Measurements from ENCODE around the gene MYO1B.

The MYO1B gene

GRCh38 chr2:191234376-191234775 is 10.8 kb upstream of the MYO1B start:
- DNase-seq (ENCODE audit: low spot score) = no peak
- H3K36me3 Mint-ChIP-seq (ENCODE audit: low read depth) = no peaks in the 10 kb centered on the region
- no peak overlapping the region for H3K4me3 Mint-ChIP-seq
- H3K9me3 Mint-ChIP-seq = no peaks in the 10 kb centered on the region
- H3K4me1 Mint-ChIP-seq (ENCODE audit: low read depth) = no peaks in the 10 kb centered on the region
- H3K27ac Mint-ChIP-seq = no peak overlapping the region
- H3K27me3 Mint-ChIP-seq (ENCODE audit: low read depth) = no peaks in the 10 kb centered on the region

- Mint-ChIP-seq H3K27me3 (ENCODE audit: low read depth) (peaks cover 16% of the 10 kb centered on the region), H3K27ac (no peak overlapping the region), H3K4me1 (ENCODE audit: low read depth) (peaks cover 1% of the 10 kb centered on the region), H3K4me3 (no peak overlapping the region), H3K36me3 (ENCODE audit: low read depth) (no peaks in the 10 kb centered on the region), H3K9me3 (no peaks in the 10 kb centered on the region)
- no peak for DNase-seq (ENCODE audit: low spot score)
Measured at GRCh38 chr2:191240871-191241270, 4.3 kb upstream of the MYO1B start.

GRCh38 chr2:191241418-191241817 is 3.8 kb upstream of the MYO1B start:
- peaks cover 5% of the 10 kb centered on the region for H3K4me1 Mint-ChIP-seq (ENCODE audit: low read depth)
- H3K4me3 Mint-ChIP-seq = no peak overlapping the region
- no peak overlapping the region for H3K27ac Mint-ChIP-seq
- no peaks in the 10 kb centered on the region for H3K36me3 Mint-ChIP-seq (ENCODE audit: low read depth)
- H3K9me3 Mint-ChIP-seq = no peaks in the 10 kb centered on the region
- no peak for DNase-seq (ENCODE audit: low spot score)
- H3K27me3 Mint-ChIP-seq (ENCODE audit: low read depth) = peaks cover 20% of the 10 kb centered on the region

- no peak overlapping the region for H3K27ac Mint-ChIP-seq
Measured at GRCh38 chr2:191243154-191243553, 2.0 kb upstream of the MYO1B start.

GRCh38 chr2:191244350-191244749 is 854 bp upstream of the MYO1B start:
- Mint-ChIP-seq H3K4me3 (peak overlapping the region; percentile 72), H3K36me3 (ENCODE audit: low read depth) (no peaks in the 10 kb centered on the region), H3K27me3 (ENCODE audit: low read depth) (peaks cover 30% of the 10 kb centered on the region), H3K4me1 (ENCODE audit: low read depth) (peaks cover 8% of the 10 kb centered on the region), H3K27ac (no peak overlapping the region), H3K9me3 (no peaks in the 10 kb centered on the region)
- no peak for DNase-seq (ENCODE audit: low spot score)

More at GRCh38 chr2:191243154-191243553, 2.0 kb upstream of the MYO1B start:
- H3K4me3 Mint-ChIP-seq = no peak overlapping the region
- no peaks in the 10 kb centered on the region for H3K9me3 Mint-ChIP-seq
- peaks cover 8% of the 10 kb centered on the region for H3K4me1 Mint-ChIP-seq (ENCODE audit: low read depth)
- H3K27me3 Mint-ChIP-seq (ENCODE audit: low read depth) = peaks cover 30% of the 10 kb centered on the region
- H3K36me3 Mint-ChIP-seq (ENCODE audit: low read depth) = no peaks in the 10 kb centered on the region
- no peak for DNase-seq (ENCODE audit: low spot score)

GRCh38 chr2:191245869-191246531 is 796 bp downstream of the MYO1B start:
- Mint-ChIP-seq H3K27me3 (ENCODE audit: low read depth) (peaks cover 30% of the 10 kb centered on the region), H3K27ac (peak overlapping the region; percentile 62), H3K9me3 (no peaks in the 10 kb centered on the region), H3K4me1 (ENCODE audit: low read depth) (peaks cover 8% of the 10 kb centered on the region), H3K36me3 (ENCODE audit: low read depth) (no peaks in the 10 kb centered on the region), H3K4me3 (peak overlapping the region; percentile 84)
- peak; percentile 23 for DNase-seq (ENCODE audit: low spot score)

- Mint-ChIP-seq H3K27ac (no peak overlapping the region), H3K9me3 (no peaks in the 10 kb centered on the region), H3K4me1 (ENCODE audit: low read depth) (peaks cover 8% of the 10 kb centered on the region), H3K27me3 (ENCODE audit: low read depth) (peaks cover 29% of the 10 kb centered on the region), H3K4me3 (no peak overlapping the region), H3K36me3 (ENCODE audit: low read depth) (no peaks in the 10 kb centered on the region)
- no peak for DNase-seq (ENCODE audit: low spot score)
Measured at GRCh38 chr2:191246820-191247380, 1.7 kb downstream of the MYO1B start.

GRCh38 chr2:191247381-191248057 is 2.3 kb downstream of the MYO1B start:
- H3K9me3 Mint-ChIP-seq = no peaks in the 10 kb centered on the region
- no peak overlapping the region for H3K4me3 Mint-ChIP-seq
- no peak overlapping the region for H3K27ac Mint-ChIP-seq
- peaks cover 29% of the 10 kb centered on the region for H3K27me3 Mint-ChIP-seq (ENCODE audit: low read depth)
- no peak for DNase-seq (ENCODE audit: low spot score)
- H3K4me1 Mint-ChIP-seq (ENCODE audit: low read depth) = peaks cover 8% of the 10 kb centered on the region
- no peaks in the 10 kb centered on the region for H3K36me3 Mint-ChIP-seq (ENCODE audit: low read depth)

GRCh38 chr2:191249156-191249813 is 4.1 kb downstream of the MYO1B start:
- Mint-ChIP-seq H3K27ac (no peak overlapping the region), H3K9me3 (no peaks in the 10 kb centered on the region), H3K27me3 (ENCODE audit: low read depth) (peaks cover 22% of the 10 kb centered on the region)

GRCh38 chr2:191250400-191250799 is 5.2 kb downstream of the MYO1B start:
- no peak overlapping the region for H3K4me3 Mint-ChIP-seq
- DNase-seq (ENCODE audit: low spot score) = no peak

More at GRCh38 chr2:191249156-191249813, 4.1 kb downstream of the MYO1B start:
- DNase-seq (ENCODE audit: low spot score) = no peak
- H3K4me1 Mint-ChIP-seq (ENCODE audit: low read depth) = peaks cover 8% of the 10 kb centered on the region
- no peaks in the 10 kb centered on the region for H3K36me3 Mint-ChIP-seq (ENCODE audit: low read depth)
- H3K4me3 Mint-ChIP-seq = no peak overlapping the region

GRCh38 chr2:191250986-191251385 is 5.8 kb downstream of the MYO1B start:
- no peaks in the 10 kb centered on the region for H3K36me3 Mint-ChIP-seq (ENCODE audit: low read depth)
- peaks cover 19% of the 10 kb centered on the region for H3K27me3 Mint-ChIP-seq (ENCODE audit: low read depth)
- no peak overlapping the region for H3K27ac Mint-ChIP-seq
- no peak for DNase-seq (ENCODE audit: low spot score)
- peaks cover 6% of the 10 kb centered on the region for H3K4me1 Mint-ChIP-seq (ENCODE audit: low read depth)
- H3K4me3 Mint-ChIP-seq = no peak overlapping the region
- no peaks in the 10 kb centered on the region for H3K9me3 Mint-ChIP-seq

More at GRCh38 chr2:191250400-191250799, 5.2 kb downstream of the MYO1B start:
- H3K27ac Mint-ChIP-seq = no peak overlapping the region
- no peaks in the 10 kb centered on the region for H3K36me3 Mint-ChIP-seq (ENCODE audit: low read depth)
- H3K4me1 Mint-ChIP-seq (ENCODE audit: low read depth) = peaks cover 6% of the 10 kb centered on the region
- peaks cover 19% of the 10 kb centered on the region for H3K27me3 Mint-ChIP-seq (ENCODE audit: low read depth)
- H3K9me3 Mint-ChIP-seq = no peaks in the 10 kb centered on the region

- Mint-ChIP-seq H3K9me3 (no peaks in the 10 kb centered on the region), H3K27me3 (ENCODE audit: low read depth) (peaks cover 6% of the 10 kb centered on the region), H3K4me3 (no peak overlapping the region), H3K36me3 (ENCODE audit: low read depth) (no peaks in the 10 kb centered on the region), H3K27ac (no peak overlapping the region), H3K4me1 (ENCODE audit: low read depth) (no peaks in the 10 kb centered on the region)
- DNase-seq (ENCODE audit: low spot score) = no peak
Measured at GRCh38 chr2:191252699-191253098, 7.5 kb downstream of the MYO1B start.

- Mint-ChIP-seq H3K27ac (no peak overlapping the region), H3K9me3 (no peaks in the 10 kb centered on the region), H3K4me3 (no peak overlapping the region), H3K27me3 (ENCODE audit: low read depth) (peaks cover 5% of the 10 kb centered on the region), H3K4me1 (ENCODE audit: low read depth) (no peaks in the 10 kb centered on the region), H3K36me3 (ENCODE audit: low read depth) (no peaks in the 10 kb centered on the region)
- DNase-seq (ENCODE audit: low spot score) = no peak
Measured at GRCh38 chr2:191253476-191253875, 8.3 kb downstream of the MYO1B start.

- Mint-ChIP-seq H3K4me1 (ENCODE audit: low read depth) (no peaks in the 10 kb centered on the region), H3K36me3 (ENCODE audit: low read depth) (no peaks in the 10 kb centered on the region), H3K27ac (no peak overlapping the region), H3K4me3 (no peak overlapping the region), H3K27me3 (ENCODE audit: low read depth) (peaks cover 5% of the 10 kb centered on the region), H3K9me3 (no peaks in the 10 kb centered on the region)
- no peak for DNase-seq (ENCODE audit: low spot score)
Measured at GRCh38 chr2:191255271-191255670, 10.1 kb downstream of the MYO1B start.
